ENCODE results near the gene IFNGR2.
"Not testable (repeated sequence)": the region's sequence is repeated elsewhere in the genome, so short reads cannot be mapped to it uniquely, and the experiment has no call there.

The IFNGR2 gene

GRCh38 chr21:33402001-33402979, 923 bp upstream of the IFNGR2 start:
- DNase-seq (ENCODE audit: low read depth in 2 of 2, low spot score in 1 of 2) = no peak

- no peak for DNase-seq (ENCODE audit: low read depth in 2 of 2, low spot score in 1 of 2)
Measured at GRCh38 chr21:33403786-33404585, 773 bp downstream of the IFNGR2 start.

- no peak for DNase-seq (ENCODE audit: low read depth in 2 of 2, low spot score in 1 of 2)
Measured at GRCh38 chr21:33406493-33406892, 3.3 kb downstream of the IFNGR2 start.

GRCh38 chr21:33411949-33412430, 8.8 kb downstream of the IFNGR2 start:
- no peak for DNase-seq (ENCODE audit: low read depth in 2 of 2, low spot score in 1 of 2)

- DNase-seq (ENCODE audit: low read depth in 2 of 2, low spot score in 1 of 2) = not testable (repeated sequence)
Measured at GRCh38 chr21:33412439-33412831, 9.2 kb downstream of the IFNGR2 start.

- no peak for DNase-seq (ENCODE audit: low read depth in 2 of 2, low spot score in 1 of 2)
Measured at GRCh38 chr21:33412832-33413519, 9.8 kb downstream of the IFNGR2 start.

- DNase-seq (ENCODE audit: low read depth in 2 of 2, low spot score in 1 of 2) = no peak
Measured at GRCh38 chr21:33414068-33414467, 10.9 kb downstream of the IFNGR2 start.

GRCh38 chr21:33414926-33415325, 11.7 kb downstream of the IFNGR2 start:
- DNase-seq (ENCODE audit: low read depth in 2 of 2, low spot score in 1 of 2) = no peak

- no peak for DNase-seq (ENCODE audit: low read depth in 2 of 2, low spot score in 1 of 2)
Measured at GRCh38 chr21:33418691-33419090, 15.5 kb downstream of the IFNGR2 start.

GRCh38 chr21:33419538-33420123, 16.4 kb downstream of the IFNGR2 start:
- DNase-seq (ENCODE audit: low read depth in 2 of 2, low spot score in 1 of 2) = no peak

- no peak for DNase-seq (ENCODE audit: low read depth in 2 of 2, low spot score in 1 of 2)
Measured at GRCh38 chr21:33421713-33422393, 18.6 kb downstream of the IFNGR2 start.

GRCh38 chr21:33424214-33424613, 21.0 kb downstream of the IFNGR2 start:
- DNase-seq (ENCODE audit: low read depth in 2 of 2, low spot score in 1 of 2) = no peak

GRCh38 chr21:33425825-33426224, 22.6 kb downstream of the IFNGR2 start:
- no peak for DNase-seq (ENCODE audit: low read depth in 2 of 2, low spot score in 1 of 2)

GRCh38 chr21:33427051-33427450, 23.8 kb downstream of the IFNGR2 start:
- no peak for DNase-seq (ENCODE audit: low read depth in 2 of 2, low spot score in 1 of 2)

GRCh38 chr21:33428669-33429068, 25.5 kb downstream of the IFNGR2 start:
- no peak for DNase-seq (ENCODE audit: low read depth in 2 of 2, low spot score in 1 of 2)

- DNase-seq (ENCODE audit: low read depth in 2 of 2, low spot score in 1 of 2) = no peak
Measured at GRCh38 chr21:33430858-33431257, 27.6 kb downstream of the IFNGR2 start.

GRCh38 chr21:33432496-33432895, 29.3 kb downstream of the IFNGR2 start:
- no peak for DNase-seq (ENCODE audit: low read depth in 2 of 2, low spot score in 1 of 2)

GRCh38 chr21:33433001-33433400, 29.8 kb downstream of the IFNGR2 start:
- no peak for DNase-seq (ENCODE audit: low read depth in 2 of 2, low spot score in 1 of 2)

GRCh38 chr21:33433425-33434114, 30.4 kb downstream of the IFNGR2 start:
- no peak for DNase-seq (ENCODE audit: low read depth in 2 of 2, low spot score in 1 of 2)
